Right kidney (tissue), 1 donor: Measurements from ENCODE around the gene MREG.
"Not testable (repeated sequence)": the region's sequence is repeated elsewhere in the genome, so short reads cannot be mapped to it uniquely, and the experiment has no call there.

Experiments used
- DNase-seq: peaks from one replicate; pipeline ENCODE4 v3.0.0-alpha.2; 2016

The MREG gene

DNA sequence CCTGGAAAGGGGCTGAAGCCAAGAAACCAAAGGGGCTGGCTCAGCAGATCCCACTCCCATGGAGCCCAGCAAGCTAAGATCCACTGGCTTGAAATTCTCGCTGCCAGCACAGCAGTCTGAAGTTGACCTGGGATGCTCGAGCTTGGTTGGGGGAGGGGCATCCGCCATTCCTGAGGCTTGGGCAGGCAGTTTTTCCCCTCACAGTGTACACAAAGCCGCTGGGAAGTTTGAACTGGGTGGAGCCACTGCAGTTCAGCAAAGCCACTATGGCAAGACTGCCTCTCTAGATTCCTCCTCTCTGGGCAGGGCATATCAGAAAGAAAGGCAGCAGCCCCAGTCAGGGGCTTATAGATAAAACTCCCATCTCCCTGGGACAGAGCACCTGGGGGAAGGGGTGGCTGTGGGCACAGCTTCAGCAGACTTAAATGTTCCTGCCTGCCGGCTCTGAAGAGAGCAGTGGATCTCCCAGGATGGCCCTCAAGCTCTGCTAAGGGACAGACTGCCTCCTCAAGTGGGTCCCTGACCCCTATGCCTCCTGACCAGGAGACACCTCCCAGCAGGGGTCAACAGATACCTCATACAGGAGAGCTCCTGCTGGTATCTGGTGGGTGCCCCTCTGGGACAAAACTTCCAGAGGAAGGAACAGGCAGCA, 24.7 kb downstream of the MREG start:
- not testable (repeated sequence) for DNase-seq

DNA sequence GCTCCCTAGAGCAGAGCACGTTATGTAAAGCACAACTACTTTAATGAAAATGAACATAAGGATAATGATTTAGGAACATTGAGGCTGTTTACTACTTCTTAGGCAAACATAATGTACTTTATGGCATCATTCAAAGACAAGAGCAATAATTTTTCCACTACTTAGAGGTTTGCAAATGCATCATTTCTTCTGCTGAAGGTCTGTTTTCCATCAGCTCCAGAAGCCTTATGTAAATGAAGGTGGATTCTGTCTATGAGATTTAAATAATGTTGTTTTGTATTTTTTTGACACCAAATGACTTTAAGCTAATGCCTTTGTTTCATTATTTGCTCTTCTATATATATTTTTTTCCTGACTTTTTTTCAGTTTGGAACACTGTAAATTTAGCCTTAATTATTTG, 28.1 kb downstream of the MREG start:
- no peak for DNase-seq

DNA sequence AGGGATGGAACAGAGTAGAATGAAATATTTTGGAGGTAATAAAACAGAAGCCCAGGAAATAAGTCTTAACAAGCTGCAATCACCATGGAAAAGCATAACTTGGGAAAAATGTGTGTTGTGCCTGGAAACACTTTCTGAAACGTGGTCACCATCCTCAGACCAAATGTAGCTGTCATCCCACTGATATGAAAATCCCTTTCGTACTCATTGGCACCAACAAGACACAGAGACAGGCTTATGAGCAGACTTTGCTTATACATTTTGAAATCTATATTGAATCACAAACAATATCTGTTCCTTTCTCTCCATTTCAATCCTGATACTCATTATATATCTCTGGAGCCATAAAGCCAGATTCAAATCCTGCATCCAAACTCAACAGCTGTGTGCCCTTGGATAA, 28.7 kb downstream of the MREG start:
- DNase-seq, result no peak

DNA sequence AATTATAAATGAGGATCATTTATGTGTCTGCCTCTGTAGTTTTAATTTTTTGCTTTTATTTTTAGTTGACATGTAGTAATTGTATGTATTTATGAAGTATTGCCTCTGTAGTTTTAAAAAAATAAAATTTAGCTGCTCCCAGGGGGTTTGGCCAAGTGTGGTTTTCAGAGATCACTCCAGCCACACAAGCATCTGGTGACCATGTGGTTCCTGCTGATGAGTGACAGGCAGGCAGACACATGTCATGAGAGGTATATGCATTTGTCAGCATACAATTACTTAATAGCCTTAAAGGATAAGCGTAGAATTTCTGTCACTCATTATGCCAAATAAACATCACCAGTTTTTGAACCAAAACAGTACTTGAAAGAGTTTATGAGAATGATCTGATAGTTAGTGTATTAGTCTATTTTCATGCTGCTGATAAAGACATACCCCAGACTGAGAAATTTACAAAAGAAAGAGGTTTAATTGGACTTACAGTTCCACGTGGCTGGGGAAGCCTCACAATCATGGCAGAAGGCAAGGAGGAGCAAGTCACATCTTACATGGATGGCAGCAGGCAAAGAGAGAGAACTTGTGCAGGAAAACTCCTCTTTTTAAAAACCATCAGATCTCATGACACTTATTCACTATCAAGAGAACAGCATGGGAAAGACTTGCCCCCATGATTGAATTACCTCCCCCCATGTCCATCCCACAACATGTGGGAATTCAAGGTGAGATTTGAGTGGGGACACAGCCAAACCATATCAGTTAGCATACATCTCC, 29.6 kb downstream of the MREG start:
- DNase-seq, result no peak

DNA sequence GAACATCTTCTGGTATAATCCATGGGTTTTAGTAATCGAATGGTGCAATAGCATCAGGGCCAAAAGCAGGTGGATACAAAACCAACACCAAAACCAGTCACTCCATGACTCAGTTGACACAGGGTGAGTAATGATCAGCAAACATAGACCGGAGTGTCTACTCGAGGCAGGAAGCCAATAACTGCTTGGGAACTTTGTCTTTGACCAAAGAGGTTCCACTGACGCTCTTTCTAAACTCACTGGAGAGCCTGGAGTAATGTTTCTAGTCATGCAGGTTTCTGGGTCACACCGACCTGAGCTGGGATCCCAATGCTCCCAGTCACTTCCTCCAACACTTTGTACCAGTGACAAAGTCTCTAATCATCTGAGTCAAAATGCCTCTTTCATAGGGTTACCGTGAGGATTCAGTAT, 30.9 kb downstream of the MREG start:
- no peak for DNase-seq

DNA sequence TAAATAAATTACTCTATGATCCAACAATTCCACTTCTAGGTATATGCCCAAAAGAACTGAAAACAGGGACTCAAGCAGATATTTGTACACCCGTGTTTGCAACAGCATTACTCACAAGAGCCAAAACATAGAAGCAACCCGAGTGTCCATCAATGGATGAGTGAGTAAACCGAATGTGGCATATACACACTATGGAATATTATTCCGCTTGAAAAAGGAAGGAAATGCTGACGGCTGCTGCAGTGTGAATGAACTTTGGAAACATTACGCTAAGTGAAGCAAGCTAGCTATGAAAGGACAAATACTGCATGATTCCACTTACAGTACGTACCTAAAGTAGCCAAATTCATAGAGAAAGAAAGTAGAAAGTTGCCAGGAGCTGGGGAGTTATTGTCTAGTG, 32.2 kb downstream of the MREG start:
- no peak for DNase-seq

DNA sequence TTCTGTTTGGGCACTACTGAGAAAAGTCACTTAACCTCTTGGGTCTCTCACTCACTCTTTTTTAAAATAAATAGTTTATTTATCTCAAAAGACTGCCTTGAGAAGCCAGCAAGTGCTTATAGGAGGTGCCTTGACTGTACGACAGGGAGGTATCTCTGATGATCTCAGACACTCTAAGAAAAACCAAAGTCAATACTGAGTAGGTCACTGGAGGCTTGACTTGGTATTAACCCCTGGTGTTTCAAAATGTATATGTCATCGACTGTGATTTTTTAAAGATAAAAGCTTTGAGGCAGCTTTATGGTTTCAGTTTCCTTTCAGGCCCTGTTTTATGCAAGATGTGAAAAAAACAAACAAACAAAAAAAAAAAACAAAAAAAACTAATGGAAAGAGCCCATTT, 33.7 kb downstream of the MREG start:
- DNase-seq, result no peak

DNA sequence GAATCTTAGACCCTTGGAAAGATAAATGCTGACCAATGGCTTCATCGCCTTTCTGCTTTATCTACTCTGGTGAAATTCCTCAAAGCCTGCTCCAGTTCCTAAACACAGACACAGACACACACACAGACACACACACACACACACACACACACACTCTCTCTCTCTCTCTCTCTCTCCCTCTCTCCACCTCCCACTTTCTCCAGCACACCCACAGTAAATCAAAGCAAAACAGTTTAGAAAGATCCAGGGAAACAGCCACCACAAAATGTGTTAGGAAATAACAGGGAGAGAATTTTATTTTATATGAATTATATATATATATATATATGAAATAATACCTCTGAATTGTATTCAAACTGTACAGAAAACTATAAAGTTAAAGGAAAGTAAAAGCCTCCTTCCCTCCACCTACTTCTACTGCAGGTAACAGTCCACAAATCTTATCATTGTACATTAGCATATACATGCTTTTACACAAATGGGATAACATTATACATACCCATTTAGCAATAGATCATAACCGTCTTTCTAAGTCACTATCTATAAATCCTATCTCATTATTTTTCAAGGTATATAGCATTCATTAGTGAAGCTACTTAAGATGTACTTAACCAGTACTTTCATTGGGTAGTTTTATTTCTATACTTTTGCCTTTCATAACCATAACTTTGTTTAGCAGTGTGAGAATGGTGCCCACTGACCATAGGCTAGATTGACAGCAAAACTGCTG, 38.5 kb downstream of the MREG start:
- no peak for DNase-seq

DNA sequence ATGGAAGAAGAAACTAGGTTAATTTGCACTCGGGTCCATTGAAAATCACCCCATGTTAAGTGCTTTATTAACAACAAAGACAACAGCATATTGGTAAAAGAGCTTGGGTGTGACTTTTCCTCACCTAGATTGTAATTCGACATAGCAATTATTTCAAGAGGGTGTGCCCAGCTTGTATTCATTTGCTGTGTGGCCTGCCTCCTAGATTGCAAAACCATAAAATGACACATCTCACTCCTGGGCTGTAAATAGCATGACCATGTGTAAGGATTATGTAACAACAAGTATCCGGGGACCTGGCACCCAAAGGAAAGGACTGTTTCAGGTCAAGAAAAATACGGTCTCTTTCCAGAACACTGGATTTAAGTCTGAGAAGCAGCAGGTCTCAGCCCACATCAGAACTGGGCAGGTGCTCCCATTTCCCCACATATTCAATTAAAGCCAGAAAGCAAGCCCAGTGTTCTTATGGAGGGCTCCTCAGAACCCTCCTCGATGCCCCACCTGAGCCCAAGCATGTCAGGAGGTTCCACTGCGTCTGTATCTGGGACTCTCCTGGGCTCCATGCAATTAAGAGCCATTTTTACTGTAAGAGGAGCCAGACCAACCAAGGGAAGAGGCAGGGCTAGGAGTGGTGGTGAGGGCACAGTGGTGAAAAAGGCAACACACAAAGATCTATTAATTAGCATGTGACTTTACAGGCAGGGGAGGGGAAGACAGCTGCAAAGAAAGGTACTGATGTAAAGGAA, 39.2 kb downstream of the MREG start:
- no peak for DNase-seq

DNA sequence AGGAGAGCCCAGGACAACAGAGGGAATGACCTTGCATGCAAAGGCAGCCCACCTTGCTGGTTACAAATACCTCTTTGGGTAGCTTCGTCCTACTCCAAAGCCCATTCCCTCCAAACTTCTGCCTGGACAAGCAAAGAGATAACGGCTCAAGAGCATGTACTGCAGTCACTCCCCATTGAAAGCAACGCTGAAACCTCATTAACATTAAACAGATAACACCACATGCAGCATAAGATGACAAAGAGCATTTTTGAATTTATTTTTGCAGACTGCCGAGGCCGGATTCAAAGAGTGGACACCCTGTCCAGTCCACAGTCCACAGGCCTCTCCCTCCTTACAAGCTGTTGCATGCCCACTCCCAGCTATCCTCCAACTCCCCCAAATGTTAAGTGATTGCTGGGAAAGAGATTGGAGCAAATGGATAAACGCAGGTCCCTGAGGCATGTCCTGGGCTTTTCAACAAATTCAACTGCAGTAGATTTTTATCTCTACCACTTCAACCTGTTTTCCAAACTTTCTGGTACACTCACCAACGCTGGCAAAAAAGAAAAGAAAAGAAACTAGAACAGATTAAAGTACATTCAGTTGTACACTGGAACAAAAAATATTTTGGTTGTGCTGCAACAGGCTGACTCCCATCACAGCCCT, 40.1 kb downstream of the MREG start:
- no peak for DNase-seq

DNA sequence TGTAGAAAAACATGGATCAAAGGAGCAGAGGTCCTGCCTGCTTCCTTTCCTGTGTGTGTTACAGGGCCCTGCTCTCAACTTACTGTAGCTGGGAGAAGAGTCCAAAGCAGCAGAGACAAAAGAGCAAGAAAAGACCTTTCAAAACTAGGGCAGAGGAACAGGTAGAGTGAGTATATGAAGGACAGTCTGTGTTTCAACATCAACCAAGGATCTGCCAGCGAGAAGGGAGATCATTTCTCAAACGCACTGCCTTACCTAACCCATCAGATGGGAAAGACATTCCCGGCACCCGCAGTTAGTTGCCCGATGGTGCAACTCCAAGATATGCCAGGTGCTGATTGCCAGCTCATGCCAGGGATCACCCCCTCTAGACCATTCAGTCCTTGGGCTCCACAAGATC, 41.7 kb downstream of the MREG start:
- DNase-seq, result no peak

DNA sequence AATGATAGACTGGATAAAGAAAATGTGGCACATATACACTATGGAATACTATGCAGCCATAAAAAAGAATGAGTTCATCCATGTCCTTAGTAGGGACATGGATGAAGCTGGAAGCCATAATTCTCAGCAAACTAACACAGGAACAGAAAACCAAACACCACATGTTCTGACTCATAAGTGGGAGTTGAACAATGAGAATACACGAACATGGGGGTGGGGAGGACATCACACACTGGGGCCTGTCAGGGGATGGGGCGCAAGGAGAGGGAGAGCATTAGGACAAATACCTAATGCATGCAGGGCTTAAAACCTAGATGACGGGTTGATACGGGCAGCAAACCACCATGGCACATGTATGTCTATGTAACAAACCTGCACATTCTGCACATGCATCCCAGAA, 42.5 kb downstream of the MREG start:
- DNase-seq, result not testable (repeated sequence)

DNA sequence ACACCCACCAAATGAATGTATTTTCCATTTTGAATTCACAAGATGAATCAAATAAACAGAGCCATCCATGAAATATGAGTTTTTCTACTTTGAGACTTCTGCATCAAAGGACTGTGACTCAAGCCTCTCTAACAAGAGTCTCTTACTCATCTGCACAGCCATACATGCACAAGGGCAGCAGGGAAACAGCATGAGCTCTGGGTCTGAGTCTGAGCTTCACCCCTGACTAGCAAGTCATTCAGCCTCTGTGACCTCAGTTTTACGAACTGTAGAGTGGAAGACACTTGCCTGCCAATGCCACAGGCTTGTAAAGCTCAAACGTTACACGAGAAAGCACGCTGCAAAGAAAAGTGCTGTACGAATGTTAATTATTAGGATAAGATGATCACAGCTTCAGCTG, 42.9 kb downstream of the MREG start:
- DNase-seq, result no peak

DNA sequence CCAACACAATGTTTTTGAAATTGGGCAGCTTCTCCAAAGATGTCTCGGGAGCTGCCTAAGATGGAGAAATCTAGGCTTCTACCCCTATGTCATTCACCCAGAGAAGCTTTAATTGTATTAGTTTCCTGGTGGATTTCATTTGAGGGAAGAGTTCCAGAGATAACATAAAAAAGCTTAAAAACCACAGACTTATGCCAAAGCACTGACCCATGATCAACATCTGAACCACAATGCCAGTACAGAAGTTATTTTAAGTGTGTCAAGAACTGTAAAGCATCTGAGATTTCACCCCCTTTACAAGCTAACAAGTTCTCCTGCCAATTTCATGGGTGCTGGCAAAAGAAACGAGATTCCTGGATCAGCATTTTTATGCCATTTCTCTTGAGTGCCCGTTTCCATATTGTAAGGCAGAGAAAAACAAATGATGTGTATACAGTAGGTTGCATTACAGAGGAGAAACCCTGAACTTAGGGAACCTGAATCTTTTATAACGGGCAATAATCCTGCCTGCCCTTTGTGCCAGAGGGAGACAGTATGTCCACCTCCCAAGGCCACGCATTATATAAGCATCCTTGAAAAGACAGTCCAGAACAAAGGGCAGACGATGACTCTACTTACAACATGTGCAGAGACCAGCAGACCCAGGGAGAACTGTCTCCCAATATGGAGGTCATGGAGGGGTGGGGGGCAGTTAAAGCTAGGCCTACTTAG, 44.1 kb downstream of the MREG start:
- no peak for DNase-seq

DNA sequence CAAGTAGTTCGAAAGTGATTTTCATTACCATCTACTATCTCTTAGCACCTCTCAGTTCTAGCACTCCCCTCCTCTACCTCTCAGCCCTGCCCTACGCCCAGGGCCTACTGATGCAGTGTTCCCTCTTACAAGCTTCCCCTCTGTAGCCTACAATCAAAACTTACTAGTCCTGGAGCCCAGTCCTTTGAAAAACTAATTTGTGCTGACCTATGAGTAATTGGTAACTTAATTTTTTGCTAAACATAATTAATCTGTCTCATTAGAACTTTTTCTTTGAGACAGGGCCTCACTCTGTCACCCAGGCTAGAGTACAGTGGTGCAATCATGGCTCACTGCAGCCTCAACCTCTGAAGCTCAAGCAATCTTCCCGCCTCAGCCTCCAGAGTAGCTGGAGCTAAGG, 44.9 kb downstream of the MREG start:
- DNase-seq, result no peak

DNA sequence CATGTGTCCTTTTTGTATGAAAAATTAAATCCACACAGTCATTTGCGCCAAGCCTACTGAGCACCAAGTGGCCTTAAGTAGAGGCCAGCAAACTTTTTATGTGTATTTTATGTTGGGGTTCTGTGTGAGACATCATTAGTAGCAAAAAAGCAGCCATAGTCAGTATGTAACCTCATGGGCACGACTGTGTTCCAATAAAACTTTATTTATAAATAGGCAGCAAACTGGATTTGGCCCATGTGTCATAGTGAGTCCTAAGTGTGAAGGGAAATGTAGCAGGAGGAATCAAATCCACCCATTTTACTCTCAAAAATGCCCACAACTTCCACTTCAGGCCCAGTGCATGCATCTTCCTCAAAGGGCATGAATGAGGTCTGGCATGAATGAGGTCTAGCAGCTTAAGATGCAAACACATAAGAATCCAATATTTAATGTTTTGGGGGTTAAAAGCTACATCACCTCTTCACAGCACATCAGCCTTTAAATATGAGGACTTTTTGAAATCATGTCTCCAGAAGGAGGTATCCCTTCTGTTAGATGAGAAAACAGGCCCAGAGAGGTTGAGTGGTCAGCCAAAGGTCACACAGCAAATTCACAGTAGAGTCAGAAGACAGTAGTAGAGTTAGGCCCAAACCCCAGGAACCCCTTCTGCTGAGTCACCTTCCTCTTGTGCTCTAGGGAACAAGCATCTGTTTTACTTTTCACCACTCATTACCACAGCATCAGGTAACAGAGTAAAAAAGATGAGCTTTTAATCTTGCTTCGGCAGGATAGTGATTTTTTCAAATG, 45.6 kb downstream of the MREG start:
- DNase-seq, result no peak

DNA sequence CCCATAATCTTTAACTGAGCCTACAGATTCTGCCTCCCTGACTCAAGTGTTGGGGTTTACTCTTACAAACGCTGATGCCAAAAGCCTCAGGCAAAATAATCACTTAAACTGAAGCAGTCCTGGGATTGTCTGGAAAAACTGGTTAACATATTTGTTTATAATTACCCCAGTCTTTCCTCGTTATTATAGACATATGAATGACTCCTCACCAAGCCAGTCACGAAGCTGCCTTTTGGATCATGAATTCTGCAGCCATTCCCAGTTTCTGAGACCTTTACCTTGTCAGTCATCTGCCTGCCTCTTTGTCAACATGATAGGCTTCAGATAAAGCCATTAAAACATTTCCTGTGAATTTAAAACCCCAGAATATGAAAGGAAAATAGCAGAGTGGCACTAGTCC, 46.4 kb downstream of the MREG start:
- no peak for DNase-seq

DNA sequence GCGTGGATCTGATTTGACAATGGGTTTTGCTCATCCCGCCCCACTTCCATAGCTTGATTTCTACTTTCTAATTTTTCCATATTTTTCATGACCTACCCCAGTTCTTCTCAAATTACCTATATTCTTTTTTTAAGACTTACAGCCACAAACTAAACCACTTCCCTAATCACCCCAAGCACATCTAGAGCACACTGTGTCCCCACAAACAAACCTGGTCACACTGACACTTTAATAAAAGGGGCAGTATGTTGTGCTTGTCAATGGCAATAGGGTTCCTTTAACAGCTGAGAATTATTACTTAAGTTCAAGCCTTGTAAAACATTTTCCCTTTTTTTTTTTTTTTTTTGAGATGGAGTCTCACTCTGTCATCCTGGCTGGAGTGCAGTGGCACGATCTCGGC, 47.1 kb downstream of the MREG start:
- no peak for DNase-seq

DNA sequence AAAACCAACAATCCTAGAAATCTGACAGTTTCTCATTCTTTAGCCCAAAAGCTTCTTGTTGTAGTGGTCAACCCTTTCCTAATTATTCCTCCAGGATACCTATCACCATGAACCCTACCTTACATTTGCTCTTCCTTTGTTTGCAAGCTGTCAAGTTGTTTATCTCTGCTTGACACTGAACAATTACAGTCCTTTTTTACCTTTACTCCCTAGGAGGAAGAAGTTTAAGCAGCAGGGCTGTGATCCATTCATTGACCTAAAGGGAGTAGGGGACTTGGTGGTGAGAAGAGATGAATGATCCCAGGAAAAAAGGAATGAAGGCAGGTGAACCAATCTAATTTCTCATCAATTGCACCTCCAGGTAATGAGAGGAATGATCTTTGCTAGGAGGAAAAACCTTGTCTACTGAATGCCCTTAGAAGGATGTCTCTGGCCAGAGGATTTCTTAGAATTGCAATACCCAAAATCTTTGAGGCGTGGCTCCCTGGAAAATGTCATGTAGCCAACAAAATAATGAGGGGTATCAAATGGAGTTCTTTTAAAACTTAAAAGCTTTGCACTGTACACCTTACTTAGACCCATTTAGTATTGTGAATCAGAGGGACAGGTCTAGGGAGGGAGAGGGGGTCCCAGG, 47.7 kb downstream of the MREG start:
- no peak for DNase-seq

DNA sequence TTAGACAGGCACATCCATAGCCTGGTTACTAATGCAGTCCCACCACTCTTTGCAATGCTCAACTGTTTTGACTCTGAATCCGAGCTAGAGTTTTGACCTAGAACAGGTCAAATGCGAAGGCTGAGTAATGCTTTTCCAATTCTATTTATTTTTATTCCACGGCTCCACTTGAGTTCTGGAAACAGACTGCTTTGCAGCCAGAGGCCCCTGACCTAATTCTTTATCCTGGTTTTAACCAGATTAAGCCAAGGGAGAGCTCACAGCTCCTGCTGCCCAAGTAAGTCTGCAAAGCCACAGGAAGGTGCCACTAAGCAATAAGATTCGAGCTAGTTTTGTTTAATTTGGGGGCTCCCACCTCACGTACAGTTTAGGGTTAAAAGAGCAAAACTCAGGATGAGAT, 51.4 kb downstream of the MREG start:
- DNase-seq, result no peak
